A549 (cell line): ENCODE data around the gene CNTN4. TPM values are rescaled to one million over a fixed set of nuclear protein-coding genes. Genes with fewer than 3 reads are reported as not detected.

Source experiments
- ATAC-seq, 2 experiments: fragments of 200-7000 bp in 1 of 2; fragments of >200 bp in 1 of 2; cut with Nextera tagmentation in 1 of 2; cut with Tn5 transposase in 1 of 2; 3 replicates each; pipeline versions ENCODE4 v1.8.0 to v1.9.1; 2018 to 2020; ENCODE audit warnings: mild to moderate bottlenecking in 1 of 2, moderate library complexity in 1 of 2
- CTCF ChIA-PET: fragments of 300-600 bp; sonication (Branson Sonifier 250); formaldehyde crosslinking; extraction: SDS; loops from one replicate; lab custom pipeline; 2021; ENCODE audit warnings: antibody characterized with exemption, inconsistent platforms; lab: Yijun Ruan, JAX
- POLR2A ChIA-PET: fragments of 350-600 bp; formaldehyde crosslinking; extraction: SDS; loops from one replicate; lab custom pipeline; 2021; ENCODE audit warnings: antibody characterized with exemption, inconsistent platforms; lab: Yijun Ruan, JAX
- DNase-seq, 2 experiments: peaks; one replicate each; pipeline versions ENCODE4 v3.0.0 to v3.0.0-alpha.2; 2011 to 2016; ENCODE audit warnings: low read depth in 1 of 2, low spot score in 1 of 2
- FAIRE-seq: peaks from 2 replicates; lab custom pipeline; 2011; peaks lifted over from hg19 to GRCh38; lab: Jason Lieb, UNC
- H3K27ac ChIP-seq, 2 experiments: fragments of >200 bp; sonication (Bioruptor Twin); formaldehyde crosslinking; 3 replicates each; pipeline ENCODE4 v1.5.1; 2016 to 2017
- H3K4me1 ChIP-seq: fragments of >200 bp; sonication (Bioruptor Twin); formaldehyde crosslinking; 3 replicates; pipeline ENCODE4 v1.6.1; 2016
- H3K4me2 ChIP-seq: fragments of >200 bp; sonication (Bioruptor Twin); formaldehyde crosslinking; 3 replicates; pipeline ENCODE4 v1.6.1; 2016
- H3K4me3 ChIP-seq: fragments of >200 bp; sonication (Bioruptor Twin); formaldehyde crosslinking; 3 replicates; pipeline ENCODE4 v1.5.1; 2016
- H3K9me3 ChIP-seq: fragments of >200 bp; sonication (Bioruptor Twin); formaldehyde crosslinking; 3 replicates; pipeline ENCODE4 v1.6.1; 2016
- BHLHE40 ChIP-seq: IDR thresholded peaks from 2 replicates; pipeline ENCODE4 v1.6.1; 2012; ENCODE audit warnings: low read depth, low read length, inconsistent platforms
- CHD2 ChIP-seq: fragments of 150-350 bp; IDR thresholded peaks from 2 replicates; pipeline ENCODE4 v1.6.1; 2014; ENCODE audit warnings: low read length; ENCODE audit not compliant: partially characterized antibody
- CHD4 ChIP-seq: fragments of 200-600 bp; sonication (generic); IDR thresholded peaks from 2 replicates; pipeline ENCODE4 v1.6.1; 2016; ENCODE audit warnings: antibody characterized with exemption, mild to moderate bottlenecking, borderline replicate concordance
- EHF ChIP-seq: fragments of 250-450 bp; sonication (Bioruptor Pico); IDR thresholded peaks from 2 replicates; pipeline ENCODE4 v1.5.0; 2020; ENCODE audit warnings: mild to moderate bottlenecking
- EHMT2 ChIP-seq: fragments of 200-600 bp; sonication (generic); IDR thresholded peaks from 2 replicates; pipeline ENCODE4 v1.6.1; 2016; ENCODE audit warnings: antibody characterized with exemption, low read depth, mild to moderate bottlenecking, moderate library complexity
- EP300 ChIP-seq, 2 experiments: fragments of >200 bp; sonication (Bioruptor Twin); formaldehyde crosslinking; IDR thresholded peaks; 2 replicates in 1 of 2; 3 replicates in 1 of 2; pipeline ENCODE4 v1.6.1; 2016 to 2017
- FOSB ChIP-seq: fragments of 250-450 bp; sonication (Bioruptor Pico); IDR thresholded peaks from 2 replicates; pipeline ENCODE4 v1.5.0; 2020; ENCODE audit warnings: mild to moderate bottlenecking, moderate library complexity
- GATA3 ChIP-seq: IDR thresholded peaks from 2 replicates; pipeline ENCODE4 v1.6.1; 2012; ENCODE audit warnings: borderline replicate concordance
- HEYL ChIP-seq: fragments of 250-450 bp; sonication (Bioruptor Pico); IDR thresholded peaks from 2 replicates; pipeline ENCODE4 v1.8.0; 2021; ENCODE audit warnings: mild to moderate bottlenecking, moderate library complexity
- HOXA7 ChIP-seq: fragments of 250-450 bp; sonication (Bioruptor Pico); IDR thresholded peaks from 2 replicates; pipeline ENCODE4 v1.5.0; 2020; ENCODE audit warnings: mild to moderate bottlenecking, moderate library complexity
- JUN ChIP-seq, 2 experiments: fragments of >200 bp; sonication (Bioruptor Twin); formaldehyde crosslinking; IDR thresholded peaks; 2 replicates in 1 of 2; 3 replicates in 1 of 2; pipeline ENCODE4 v1.6.1; 2016 to 2017
- KDM1A ChIP-seq: fragments of 200-600 bp; sonication (generic); IDR thresholded peaks from 2 replicates; pipeline ENCODE4 v1.6.1; 2016; ENCODE audit warnings: low read depth, mild to moderate bottlenecking
- KDM5A ChIP-seq: fragments of 200-600 bp; sonication (generic); IDR thresholded peaks from 2 replicates; pipeline ENCODE4 v1.6.1; 2016; ENCODE audit warnings: antibody characterized with exemption, mild to moderate bottlenecking
- MAFK ChIP-seq: fragments of 450-650 bp; IDR thresholded peaks from 2 replicates; pipeline ENCODE4 v1.6.1; 2014; ENCODE audit not compliant: partially characterized antibody
- MAZ ChIP-seq: fragments of 150-350 bp; IDR thresholded peaks from 2 replicates; pipeline ENCODE4 v1.6.1; 2014; ENCODE audit warnings: antibody characterized with exemption, low read depth, low read length, borderline replicate concordance
- NPAS2 ChIP-seq: fragments of 250-450 bp; sonication (Bioruptor Pico); IDR thresholded peaks from 2 replicates; pipeline ENCODE4 v1.8.0; 2022; ENCODE audit warnings: mild to moderate bottlenecking, moderate library complexity, borderline replicate concordance
- NR3C1 ChIP-seq: fragments of >200 bp; sonication (Bioruptor Twin); formaldehyde crosslinking; IDR thresholded peaks from 3 replicates; pipeline ENCODE4 v1.6.1; 2017
- POLR2AphosphoS2 ChIP-seq: conservative IDR thresholded peaks from 2 replicates; pipeline ENCODE4 v1.6.1; 2012; ENCODE audit warnings: low read length, improper control_type of control experiment, inconsistent platforms
- RCOR1 ChIP-seq: fragments of 150-350 bp; IDR thresholded peaks from 2 replicates; pipeline ENCODE4 v1.6.1; 2014; ENCODE audit warnings: antibody characterized with exemption, low read length, low read depth
- TP53 ChIP-seq: fragments of 250-450 bp; sonication (Bioruptor Pico); IDR thresholded peaks from 2 replicates; pipeline ENCODE4 v1.5.0; 2021; ENCODE audit warnings: mild to moderate bottlenecking, moderate library complexity
- ZC3H11A ChIP-seq: fragments of 450-650 bp; IDR thresholded peaks from 2 replicates; pipeline ENCODE4 v1.6.1; 2014; ENCODE audit warnings: antibody characterized with exemption, mild to moderate bottlenecking
- WGBS: methylation state at CpG from one replicate; pipeline ENCODE4 v1.1.6; 2017; ENCODE audit errors: missing lambda C conversion rate; 5-methylcytosine and 5-hydroxymethylcytosine counted together
- polyA plus RNA-seq, 4 experiments: library from polyadenylated mRNA; depleted of rRNA in 3 of 4; stranded (reverse); fragments of >200 nt; fragmentation: RNase III in 1 of 4; extraction: RNeasy Plus Mini Kit Qiagen cat#74134 plus additional on column Dnase treatment in 1 of 4; gene quantifications; 2 replicates in 3 of 4; 3 replicates in 1 of 4; pipeline ENCODE4 v1.2.3, GENCODE V29; 2011 to 2017
- TF ChIP-seq, protein P1 (sequence below): IDR thresholded peaks from 2 replicates; pipeline ENCODE4 v1.6.1; 2012
- TF ChIP-seq, protein P2 (sequence below): fragments of 150-350 bp; IDR thresholded peaks from 2 replicates; pipeline ENCODE4 v1.6.1; 2014; ENCODE audit warnings: low read depth, mild to moderate bottlenecking, low read length
- TF ChIP-seq, protein P3 (sequence below): fragments of >200 bp; sonication (Bioruptor Twin); formaldehyde crosslinking; IDR thresholded peaks from 3 replicates; pipeline ENCODE4 v1.5.1; 2016
- TF ChIP-seq, protein P4 (sequence below): fragments of 250-450 bp; sonication (Bioruptor Pico); IDR thresholded peaks from 2 replicates; pipeline ENCODE4 v1.5.0; 2021; ENCODE audit warnings: mild to moderate bottlenecking, moderate library complexity, borderline replicate concordance
- TF ChIP-seq, protein P5 (sequence below): IDR thresholded peaks from 2 replicates; pipeline ENCODE4 v1.6.1; 2012; ENCODE audit warnings: low read depth, borderline replicate concordance

The CNTN4 gene
- polyA plus RNA-seq, 2 of the 4 experiments (the other 2 are of a cell fraction), result 0.03 TPM; not detected in 1

DNA sequence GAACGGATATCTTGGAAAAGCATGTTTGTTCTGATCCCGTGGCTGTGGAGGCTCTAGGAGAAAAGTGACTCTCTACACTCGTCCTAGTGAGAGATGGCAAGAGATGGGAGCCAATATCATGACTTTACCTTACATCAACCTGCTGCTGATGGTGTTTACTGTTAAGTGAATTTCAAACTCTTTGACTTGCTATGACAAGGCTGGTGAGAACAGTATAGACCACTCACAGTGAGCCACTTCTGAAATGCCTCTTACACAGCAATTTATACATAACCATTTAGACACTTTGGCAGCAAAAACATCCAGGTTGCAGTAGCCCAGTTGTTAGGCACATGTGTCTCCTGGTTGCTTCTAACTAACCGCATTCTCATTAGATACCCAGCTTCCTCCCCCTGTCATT is 968.2 kb downstream of the CNTN4 start:
- Histone ChIP-seq H3K4me2 (no peak overlapping the region), H3K4me1 (peaks cover 12% of the 10 kb centered on the region; the same call in 2 of the 3 replicates), H3K9me3 (no peaks in the 10 kb centered on the region), H3K4me3 (no peak overlapping the region), H3K27ac (no peak overlapping the region)
- ChIA-PET CTCF (no interaction called here), POLR2A (no interaction called here)
- DNase-seq (no peak), FAIRE-seq (no peak)
- WGBS, result 75% methylated on average over 4 of the region's 4 CpGs
- TF ChIP-seq JUN (IDR thresholded peaks at IDR 0.05) (no peak), NPAS2 (CRISPR knock-in tag) (no peak), GATA3 (no peak), EP300 (IDR thresholded peaks at IDR 0.05) (no peak), CHD2 (no peak), NR3C1 (no peak), TP53 (CRISPR knock-in tag) (no peak), CHD4 (no peak), MAZ (no peak), ZC3H11A (no peak), HOXA7 (CRISPR knock-in tag) (no peak), EHF (no peak), EHMT2 (no peak)
- TF ChIP-seq, protein P1, sequence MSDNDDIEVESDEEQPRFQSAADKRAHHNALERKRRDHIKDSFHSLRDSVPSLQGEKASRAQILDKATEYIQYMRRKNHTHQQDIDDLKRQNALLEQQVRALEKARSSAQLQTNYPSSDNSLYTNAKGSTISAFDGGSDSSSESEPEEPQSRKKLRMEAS, result no peak
- TF ChIP-seq, protein P2, sequence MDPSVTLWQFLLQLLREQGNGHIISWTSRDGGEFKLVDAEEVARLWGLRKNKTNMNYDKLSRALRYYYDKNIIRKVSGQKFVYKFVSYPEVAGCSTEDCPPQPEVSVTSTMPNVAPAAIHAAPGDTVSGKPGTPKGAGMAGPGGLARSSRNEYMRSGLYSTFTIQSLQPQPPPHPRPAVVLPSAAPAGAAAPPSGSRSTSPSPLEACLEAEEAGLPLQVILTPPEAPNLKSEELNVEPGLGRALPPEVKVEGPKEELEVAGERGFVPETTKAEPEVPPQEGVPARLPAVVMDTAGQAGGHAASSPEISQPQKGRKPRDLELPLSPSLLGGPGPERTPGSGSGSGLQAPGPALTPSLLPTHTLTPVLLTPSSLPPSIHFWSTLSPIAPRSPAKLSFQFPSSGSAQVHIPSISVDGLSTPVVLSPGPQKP, result no peak
- TF ChIP-seq, protein P3, sequence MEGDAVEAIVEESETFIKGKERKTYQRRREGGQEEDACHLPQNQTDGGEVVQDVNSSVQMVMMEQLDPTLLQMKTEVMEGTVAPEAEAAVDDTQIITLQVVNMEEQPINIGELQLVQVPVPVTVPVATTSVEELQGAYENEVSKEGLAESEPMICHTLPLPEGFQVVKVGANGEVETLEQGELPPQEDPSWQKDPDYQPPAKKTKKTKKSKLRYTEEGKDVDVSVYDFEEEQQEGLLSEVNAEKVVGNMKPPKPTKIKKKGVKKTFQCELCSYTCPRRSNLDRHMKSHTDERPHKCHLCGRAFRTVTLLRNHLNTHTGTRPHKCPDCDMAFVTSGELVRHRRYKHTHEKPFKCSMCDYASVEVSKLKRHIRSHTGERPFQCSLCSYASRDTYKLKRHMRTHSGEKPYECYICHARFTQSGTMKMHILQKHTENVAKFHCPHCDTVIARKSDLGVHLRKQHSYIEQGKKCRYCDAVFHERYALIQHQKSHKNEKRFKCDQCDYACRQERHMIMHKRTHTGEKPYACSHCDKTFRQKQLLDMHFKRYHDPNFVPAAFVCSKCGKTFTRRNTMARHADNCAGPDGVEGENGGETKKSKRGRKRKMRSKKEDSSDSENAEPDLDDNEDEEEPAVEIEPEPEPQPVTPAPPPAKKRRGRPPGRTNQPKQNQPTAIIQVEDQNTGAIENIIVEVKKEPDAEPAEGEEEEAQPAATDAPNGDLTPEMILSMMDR, result no peak
- TF ChIP-seq, all 56 proteins: peak for 0
- ATAC-seq, result no peak

DNA sequence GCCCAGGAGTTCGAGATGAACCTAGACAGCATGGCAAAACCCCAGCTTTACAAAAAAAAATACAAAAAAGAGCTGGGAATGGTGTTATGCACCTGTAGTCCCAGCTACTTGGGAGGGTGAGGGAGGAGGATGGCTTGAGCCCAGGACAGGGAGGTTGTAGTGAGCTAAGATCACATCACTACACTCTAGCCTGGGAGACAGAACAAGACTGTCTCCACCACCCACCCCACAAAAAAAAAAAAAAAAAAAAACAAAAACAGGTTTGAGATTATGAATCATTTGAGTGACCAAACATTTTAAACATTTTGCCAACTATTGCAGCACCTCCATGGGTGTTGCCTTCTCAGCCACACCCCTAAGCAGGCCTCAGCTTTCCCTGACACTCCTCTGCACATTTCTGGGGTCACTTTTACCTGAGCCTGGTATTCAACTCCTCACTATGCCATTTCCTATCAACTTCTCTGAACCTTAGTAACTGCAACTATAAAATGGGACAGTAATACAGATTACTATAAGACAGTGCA is 969.8 kb downstream of the CNTN4 start:
- FAIRE-seq (no peak), ATAC-seq (no peak)
- H3K4me3 ChIP-seq, result no peak overlapping the region
- POLR2A ChIA-PET, result no interaction called here
- TF ChIP-seq KDM5A (no peak), HEYL (CRISPR knock-in tag) (no peak), NR3C1 (no peak), RCOR1 (no peak), GATA3 (no peak), CHD4 (no peak), FOSB (CRISPR knock-in tag) (no peak), MAZ (no peak), POLR2AphosphoS2 (no peak), MAFK (no peak), KDM1A (no peak), EHF (no peak), BHLHE40 (no peak)
- TF ChIP-seq, protein P4, sequence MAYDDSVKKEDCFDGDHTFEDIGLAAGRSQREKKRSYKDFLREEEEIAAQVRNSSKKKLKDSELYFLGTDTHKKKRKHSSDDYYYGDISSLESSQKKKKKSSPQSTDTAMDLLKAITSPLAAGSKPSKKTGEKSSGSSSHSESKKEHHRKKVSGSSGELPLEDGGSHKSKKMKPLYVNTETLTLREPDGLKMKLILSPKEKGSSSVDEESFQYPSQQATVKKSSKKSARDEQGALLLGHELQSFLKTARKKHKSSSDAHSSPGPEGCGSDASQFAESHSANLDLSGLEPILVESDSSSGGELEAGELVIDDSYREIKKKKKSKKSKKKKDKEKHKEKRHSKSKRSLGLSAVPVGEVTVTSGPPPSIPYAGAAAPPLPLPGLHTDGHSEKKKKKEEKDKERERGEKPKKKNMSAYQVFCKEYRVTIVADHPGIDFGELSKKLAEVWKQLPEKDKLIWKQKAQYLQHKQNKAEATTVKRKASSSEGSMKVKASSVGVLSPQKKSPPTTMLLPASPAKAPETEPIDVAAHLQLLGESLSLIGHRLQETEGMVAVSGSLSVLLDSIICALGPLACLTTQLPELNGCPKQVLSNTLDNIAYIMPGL (CRISPR knock-in tag), result no peak
- TF ChIP-seq, protein P5, sequence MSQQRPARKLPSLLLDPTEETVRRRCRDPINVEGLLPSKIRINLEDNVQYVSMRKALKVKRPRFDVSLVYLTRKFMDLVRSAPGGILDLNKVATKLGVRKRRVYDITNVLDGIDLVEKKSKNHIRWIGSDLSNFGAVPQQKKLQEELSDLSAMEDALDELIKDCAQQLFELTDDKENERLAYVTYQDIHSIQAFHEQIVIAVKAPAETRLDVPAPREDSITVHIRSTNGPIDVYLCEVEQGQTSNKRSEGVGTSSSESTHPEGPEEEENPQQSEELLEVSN, result no peak
- TF ChIP-seq, protein P1, result no peak
- TF ChIP-seq, all 56 proteins: peak for 0
- no peak overlapping the region for H3K4me2 ChIP-seq
- WGBS, result 31% methylated on average over 1 of the region's 1 CpG
- no peaks in the 10 kb centered on the region for H3K9me3 ChIP-seq
- DNase-seq, result no peak
- CTCF ChIA-PET, result interaction anchor here (0.5 to 1.8 kb wide), 2 partner anchors 30 to 704 kb away, joined by 3 read pairs; no protein-coding TSS in a partner anchor
- H3K4me1 ChIP-seq, result peaks cover 12% of the 10 kb centered on the region; the same call in 2 of the 3 replicates
- no peak overlapping the region for H3K27ac ChIP-seq
